Astrocyte (in vitro differentiated cells and primary cell): ENCODE data around the gene KLHL11. TPM values are rescaled to one million over a fixed set of nuclear protein-coding genes. Genes with fewer than 3 reads are reported as not detected.
A peak's percentile ranks its signal among the peaks of the same experiment; 100 is the strongest.

Source experiments
- DNase-seq: peaks from one replicate; pipeline ENCODE4 v3.0.0-alpha.2; 2010; ENCODE audit warnings: low read depth
- FAIRE-seq: peaks from 2 replicates; lab custom pipeline; 2011; peaks lifted over from hg19 to GRCh38; lab: Jason Lieb, UNC
- H2AFZ ChIP-seq: 2 replicates; pipeline ENCODE4 v1.6.0; 2012; ENCODE audit warnings: low read depth, low read length, inconsistent platforms
- H3K27ac ChIP-seq: 2 replicates; pipeline ENCODE4 v1.5.1; 2011; ENCODE audit warnings: low read depth, low read length, inconsistent platforms
- H3K27me3 ChIP-seq: 2 replicates; pipeline ENCODE4 v1.6.0; 2011; ENCODE audit warnings: low read length, inconsistent platforms; ENCODE audit not compliant: insufficient read depth
- H3K36me3 ChIP-seq: 2 replicates; pipeline ENCODE4 v1.5.1; 2011; ENCODE audit warnings: low read length, inconsistent platforms; ENCODE audit not compliant: insufficient read depth
- H3K4me1 ChIP-seq: 2 replicates; pipeline ENCODE4 v1.5.1; 2011; ENCODE audit warnings: low read length, inconsistent platforms; ENCODE audit not compliant: insufficient read depth
- H3K4me2 ChIP-seq: 2 replicates; pipeline ENCODE4 v1.6.0; 2012; ENCODE audit warnings: low read length, inconsistent platforms
- H3K4me3 ChIP-seq: 2 replicates; pipeline ENCODE4 v1.5.1; 2011; ENCODE audit warnings: low read depth, mild to moderate bottlenecking, low read length, inconsistent platforms; ENCODE audit not compliant: insufficient read depth
- H3K79me2 ChIP-seq: 2 replicates; pipeline ENCODE4 v1.6.0; 2012; ENCODE audit warnings: mild to moderate bottlenecking, low read length, inconsistent platforms; ENCODE audit not compliant: insufficient read depth
- H3K9ac ChIP-seq: 2 replicates; pipeline ENCODE4 v1.6.0; 2012; ENCODE audit warnings: mild to moderate bottlenecking, low read length, inconsistent platforms
- H3K9me3 ChIP-seq: 2 replicates; pipeline ENCODE4 v1.5.1; 2012; ENCODE audit warnings: low read depth, mild to moderate bottlenecking, low read length, inconsistent platforms; ENCODE audit not compliant: insufficient read depth
- H4K20me1 ChIP-seq: 2 replicates; pipeline ENCODE4 v1.6.0; 2012; ENCODE audit warnings: low read length, inconsistent platforms; ENCODE audit not compliant: insufficient read depth
- H3K27ac Mint-ChIP-seq: one replicate; pipeline ENCODE4 v1.8.0; 2021; ENCODE audit warnings: mild to moderate bottlenecking, mixed read lengths; ENCODE audit not compliant: unreplicated experiment
- H3K27me3 Mint-ChIP-seq: one replicate; pipeline ENCODE4 v1.8.0; 2021; ENCODE audit warnings: low read depth, mixed read lengths; ENCODE audit not compliant: unreplicated experiment
- H3K36me3 Mint-ChIP-seq: one replicate; pipeline ENCODE4 v1.8.0; 2021; ENCODE audit warnings: low read depth, mixed read lengths; ENCODE audit not compliant: unreplicated experiment
- H3K4me1 Mint-ChIP-seq: one replicate; pipeline ENCODE4 v1.8.0; 2021; ENCODE audit warnings: low read depth, mixed read lengths; ENCODE audit not compliant: unreplicated experiment
- H3K4me3 Mint-ChIP-seq: one replicate; pipeline ENCODE4 v1.8.0; 2021; ENCODE audit warnings: mild to moderate bottlenecking, moderate library complexity, mixed read lengths; ENCODE audit not compliant: unreplicated experiment
- H3K9me3 Mint-ChIP-seq: one replicate; pipeline ENCODE4 v1.8.0; 2021; ENCODE audit warnings: mild to moderate bottlenecking, mixed read lengths; ENCODE audit not compliant: unreplicated experiment
- EZH2 ChIP-seq: IDR thresholded peaks from 2 replicates; pipeline ENCODE4 v1.6.1; 2012; ENCODE audit warnings: mild to moderate bottlenecking, low read length, inconsistent platforms; ENCODE audit not compliant: insufficient read depth
- total RNA-seq: library from RNA; stranded (reverse); gene quantifications from 2 replicates; pipeline ENCODE4 v1.2.1, GENCODE V29; 2021
- TF ChIP-seq, protein P1 (sequence below): IDR thresholded peaks from 2 replicates; pipeline ENCODE4 v1.5.1; 2011; ENCODE audit warnings: low read depth, mild to moderate bottlenecking, inconsistent platforms, low read length, moderate library complexity; ENCODE audit not compliant: insufficient read depth

KLHL11 gene
- total RNA-seq, 1 donor from 2014 or later = 12.8 TPM

GRCh38 chr17:41825175-41825845, 39.9 kb downstream of the KLHL11 start:
- Histone ChIP-seq H3K9me3 (no peaks in the 10 kb centered on the region), H3K27ac (no peak overlapping the region), H3K9ac (no peak overlapping the region), H4K20me1 (peaks cover 28% of the 10 kb centered on the region), H2AFZ (no peak overlapping the region), H3K4me3 (no peak overlapping the region), H3K4me2 (no peak overlapping the region), H3K4me1 (no peaks in the 10 kb centered on the region), H3K27me3 (no peaks in the 10 kb centered on the region), H3K79me2 (no peaks in the 10 kb centered on the region), H3K36me3 (peaks cover 18% of the 10 kb centered on the region)
- Mint-ChIP-seq H3K27me3 (no peaks in the 10 kb centered on the region), H3K4me1 (no peaks in the 10 kb centered on the region), H3K4me3 (peak overlapping the region; percentile 27), H3K27ac (no peak overlapping the region), H3K36me3 (peaks cover 6% of the 10 kb centered on the region), H3K9me3 (no peaks in the 10 kb centered on the region)
- TF ChIP-seq, protein P1, sequence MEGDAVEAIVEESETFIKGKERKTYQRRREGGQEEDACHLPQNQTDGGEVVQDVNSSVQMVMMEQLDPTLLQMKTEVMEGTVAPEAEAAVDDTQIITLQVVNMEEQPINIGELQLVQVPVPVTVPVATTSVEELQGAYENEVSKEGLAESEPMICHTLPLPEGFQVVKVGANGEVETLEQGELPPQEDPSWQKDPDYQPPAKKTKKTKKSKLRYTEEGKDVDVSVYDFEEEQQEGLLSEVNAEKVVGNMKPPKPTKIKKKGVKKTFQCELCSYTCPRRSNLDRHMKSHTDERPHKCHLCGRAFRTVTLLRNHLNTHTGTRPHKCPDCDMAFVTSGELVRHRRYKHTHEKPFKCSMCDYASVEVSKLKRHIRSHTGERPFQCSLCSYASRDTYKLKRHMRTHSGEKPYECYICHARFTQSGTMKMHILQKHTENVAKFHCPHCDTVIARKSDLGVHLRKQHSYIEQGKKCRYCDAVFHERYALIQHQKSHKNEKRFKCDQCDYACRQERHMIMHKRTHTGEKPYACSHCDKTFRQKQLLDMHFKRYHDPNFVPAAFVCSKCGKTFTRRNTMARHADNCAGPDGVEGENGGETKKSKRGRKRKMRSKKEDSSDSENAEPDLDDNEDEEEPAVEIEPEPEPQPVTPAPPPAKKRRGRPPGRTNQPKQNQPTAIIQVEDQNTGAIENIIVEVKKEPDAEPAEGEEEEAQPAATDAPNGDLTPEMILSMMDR = no peak
- no peak for TF ChIP-seq EZH2
- DNase-seq (no peak), FAIRE-seq (no peak)

GRCh38 chr17:41824086-41824485, 41.1 kb downstream of the KLHL11 start:
- no peaks in the 10 kb centered on the region for H3K4me1 ChIP-seq
- H3K4me3 Mint-ChIP-seq = no peak overlapping the region
- no peaks in the 10 kb centered on the region for H3K79me2 ChIP-seq
- no peaks in the 10 kb centered on the region for H3K4me1 Mint-ChIP-seq
- DNase-seq = no peak
- no peak for FAIRE-seq
- H3K27me3 Mint-ChIP-seq = no peaks in the 10 kb centered on the region
- H3K4me3 ChIP-seq = no peak overlapping the region
- peaks cover 3% of the 10 kb centered on the region for H3K36me3 Mint-ChIP-seq
- peaks cover 15% of the 10 kb centered on the region for H3K36me3 ChIP-seq
- peaks cover 41% of the 10 kb centered on the region for H4K20me1 ChIP-seq
- peak overlapping the region; percentile 34 for H3K27ac Mint-ChIP-seq
- no peak for TF ChIP-seq EZH2
- no peak overlapping the region for H3K27ac ChIP-seq
- no peak overlapping the region for H3K9ac ChIP-seq
- H2AFZ ChIP-seq = no peak overlapping the region
- H3K27me3 ChIP-seq = no peaks in the 10 kb centered on the region
- no peaks in the 10 kb centered on the region for H3K9me3 ChIP-seq
- H3K4me2 ChIP-seq = no peak overlapping the region
- no peaks in the 10 kb centered on the region for H3K9me3 Mint-ChIP-seq

GRCh38 chr17:41823580-41823979, 41.6 kb downstream of the KLHL11 start:
- Mint-ChIP-seq H3K27ac (no peak overlapping the region), H3K36me3 (peaks cover 3% of the 10 kb centered on the region), H3K9me3 (no peaks in the 10 kb centered on the region), H3K27me3 (no peaks in the 10 kb centered on the region), H3K4me3 (peak overlapping the region; percentile 20), H3K4me1 (no peaks in the 10 kb centered on the region)
- Histone ChIP-seq H3K36me3 (peaks cover 15% of the 10 kb centered on the region), H3K27ac (no peak overlapping the region), H3K4me1 (no peaks in the 10 kb centered on the region), H3K27me3 (no peaks in the 10 kb centered on the region), H3K79me2 (no peaks in the 10 kb centered on the region), H2AFZ (no peak overlapping the region), H3K4me2 (no peak overlapping the region), H3K9me3 (no peaks in the 10 kb centered on the region), H3K4me3 (no peak overlapping the region), H3K9ac (no peak overlapping the region), H4K20me1 (peaks cover 44% of the 10 kb centered on the region)
- FAIRE-seq = no peak
- TF ChIP-seq, protein P1 = no peak
- no peak for TF ChIP-seq EZH2
- no peak for DNase-seq
